ENCODE measurements around the gene SALL1.
A peak's percentile ranks its signal among the peaks of the same experiment; 100 is the strongest.

SALL1 gene

GRCh38 chr16:51151435-51151960, 428 bp upstream of the SALL1 start:
- peaks cover 15 to 24% of the 10 kb centered on the region in 2 experiments for H3K4me1 ChIP-seq (ENCODE audit: control insufficient read depth in 1 of 2, insufficient read depth in 2 of 2, low read length in 2 of 2)
- peaks cover 8% of the 10 kb centered on the region for H3K79me2 ChIP-seq (ENCODE audit: control insufficient read depth, insufficient read depth, low read length, poor library complexity)
- no peak overlapping the region for H3K14ac ChIP-seq (ENCODE audit: low read length)
- H3K4me2 ChIP-seq (ENCODE audit: low read length) = peak overlapping the region; percentile 72
- no peak overlapping the region for H2BK12ac ChIP-seq (ENCODE audit: low read length)
- no peak overlapping the region for H2BK5ac ChIP-seq (ENCODE audit: low read depth, low read length, poor library complexity)
- no peak overlapping the region for H4K91ac ChIP-seq (ENCODE audit: low read depth, low read length)
- H3K9ac ChIP-seq (ENCODE audit: low read length) = no peak overlapping the region
- no peak overlapping the region for H2BK120ac ChIP-seq (ENCODE audit: insufficient read depth, low read length, poor library complexity)
- DNase-seq = no peak
- WGBS (ENCODE audit: extremely low coverage, insufficient coverage, insufficient read length) = no CpG with 5 or more reads among the region's 61 CpGs
- no peaks in the 10 kb centered on the region for H3K36me3 ChIP-seq (ENCODE audit: control insufficient read depth in 1 of 2, insufficient read depth in 2 of 2, low read length in 2 of 2)
- peaks cover 46% of the 10 kb centered on the region for H3K27me3 ChIP-seq (ENCODE audit: insufficient read depth, low read length)
- H3K27ac ChIP-seq (ENCODE audit: low read depth, low read length) = peak overlapping the region; percentile 66
- H3K18ac ChIP-seq (ENCODE audit: low read length) = no peak overlapping the region
- peak overlapping the region; percentile 80 for H3K4me3 ChIP-seq (ENCODE audit: low read depth, low read length)
- H3K9me3 ChIP-seq (ENCODE audit: insufficient read depth, low read depth, low read length) = peaks cover 2% of the 10 kb centered on the region
- no peak overlapping the region for H3K23ac ChIP-seq (ENCODE audit: low read length)
- no peak overlapping the region for H2AK5ac ChIP-seq (ENCODE audit: low read length)
- no peak overlapping the region for H3K4ac ChIP-seq (ENCODE audit: low read depth, low read length)
- no peak overlapping the region for H4K12ac ChIP-seq (ENCODE audit: low read depth, low read length)
- peak overlapping the region; percentile 88 for H2AFZ ChIP-seq (ENCODE audit: insufficient read depth, low read length, poor library complexity)
- H3K79me1 ChIP-seq (ENCODE audit: low read length) = peaks cover 15% of the 10 kb centered on the region
- peak overlapping the region; percentile 69 for H4K8ac ChIP-seq (ENCODE audit: low read depth, low read length)

GRCh38 chr16:51150165-51150887, 744 bp downstream of the SALL1 start:
- Histone ChIP-seq H4K91ac (ENCODE audit: low read depth, low read length) (peak overlapping the region; percentile 47), H4K12ac (ENCODE audit: low read depth, low read length) (no peak overlapping the region), H3K4me2 (ENCODE audit: low read length) (peak overlapping the region; percentile 72), H2BK5ac (ENCODE audit: low read depth, low read length, poor library complexity) (no peak overlapping the region), H3K4me3 (ENCODE audit: low read depth, low read length) (peak overlapping the region; percentile 79), H3K14ac (ENCODE audit: low read length) (peak overlapping the region; percentile 42), H3K79me2 (ENCODE audit: control insufficient read depth, insufficient read depth, low read length, poor library complexity) (peaks cover 8% of the 10 kb centered on the region), H3K18ac (ENCODE audit: low read length) (peak overlapping the region; percentile 57), H3K4me1 (ENCODE audit: control insufficient read depth in 1 of 2, insufficient read depth in 2 of 2, low read length in 2 of 2) (peaks cover 12 to 23% of the 10 kb centered on the region in 2 experiments), H3K79me1 (ENCODE audit: low read length) (peaks cover 15% of the 10 kb centered on the region), H2AK5ac (ENCODE audit: low read length) (no peak overlapping the region), H3K27ac (ENCODE audit: low read depth, low read length) (no peak overlapping the region), H4K8ac (ENCODE audit: low read depth, low read length) (peak overlapping the region; percentile 33), H3K27me3 (ENCODE audit: insufficient read depth, low read length) (peaks cover 36% of the 10 kb centered on the region), H3K9me3 (ENCODE audit: insufficient read depth, low read depth, low read length) (peaks cover 2% of the 10 kb centered on the region), H3K23ac (ENCODE audit: low read length) (peak overlapping the region; percentile 52), H3K9ac (ENCODE audit: low read length) (peak overlapping the region; percentile 10), H2BK120ac (ENCODE audit: insufficient read depth, low read length, poor library complexity) (peak overlapping the region; percentile 49), H3K36me3 (ENCODE audit: control insufficient read depth in 1 of 2, insufficient read depth in 2 of 2, low read length in 2 of 2) (no peaks in the 10 kb centered on the region), H3K4ac (ENCODE audit: low read depth, low read length) (no peak overlapping the region), H2BK12ac (ENCODE audit: low read length) (peak overlapping the region; percentile 8), H2AFZ (ENCODE audit: insufficient read depth, low read length, poor library complexity) (peak overlapping the region; percentile 43)
- DNase-seq = no peak
- WGBS (ENCODE audit: extremely low coverage, insufficient coverage, insufficient read length) = no CpG with 5 or more reads among the region's 53 CpGs

GRCh38 chr16:51149721-51150164, 1.3 kb downstream of the SALL1 start:
- H4K8ac ChIP-seq (ENCODE audit: low read depth, low read length) = no peak overlapping the region
- H3K27ac ChIP-seq (ENCODE audit: low read depth, low read length) = no peak overlapping the region
- H3K9ac ChIP-seq (ENCODE audit: low read length) = peak overlapping the region; percentile 55
- no peak overlapping the region for H3K4ac ChIP-seq (ENCODE audit: low read depth, low read length)
- no peak overlapping the region for H2BK12ac ChIP-seq (ENCODE audit: low read length)
- no peak overlapping the region for H4K91ac ChIP-seq (ENCODE audit: low read depth, low read length)
- peaks cover 2% of the 10 kb centered on the region for H3K9me3 ChIP-seq (ENCODE audit: insufficient read depth, low read depth, low read length)
- H2AK5ac ChIP-seq (ENCODE audit: low read length) = no peak overlapping the region
- H2AFZ ChIP-seq (ENCODE audit: insufficient read depth, low read length, poor library complexity) = peak overlapping the region; percentile 35
- no peak overlapping the region for H2BK120ac ChIP-seq (ENCODE audit: insufficient read depth, low read length, poor library complexity)
- no peak overlapping the region for H3K18ac ChIP-seq (ENCODE audit: low read length)
- H3K36me3 ChIP-seq (ENCODE audit: control insufficient read depth in 1 of 2, insufficient read depth in 2 of 2, low read length in 2 of 2) = no peaks in the 10 kb centered on the region
- no peak overlapping the region for H2BK5ac ChIP-seq (ENCODE audit: low read depth, low read length, poor library complexity)
- no peak overlapping the region for H3K14ac ChIP-seq (ENCODE audit: low read length)
- WGBS (ENCODE audit: extremely low coverage, insufficient coverage, insufficient read length) = no CpG with 5 or more reads among the region's 35 CpGs
- H3K23ac ChIP-seq (ENCODE audit: low read length) = peak overlapping the region; percentile 52
- peaks cover 30% of the 10 kb centered on the region for H3K27me3 ChIP-seq (ENCODE audit: insufficient read depth, low read length)
- H3K79me2 ChIP-seq (ENCODE audit: control insufficient read depth, insufficient read depth, low read length, poor library complexity) = peaks cover 8% of the 10 kb centered on the region
- H3K4me1 ChIP-seq (ENCODE audit: control insufficient read depth in 1 of 2, insufficient read depth in 2 of 2, low read length in 2 of 2) = peaks cover 10 to 17% of the 10 kb centered on the region in 2 experiments
- no peak for DNase-seq
- peak overlapping the region; percentile 79 for H3K4me3 ChIP-seq (ENCODE audit: low read depth, low read length)
- peak overlapping the region; percentile 72 for H3K4me2 ChIP-seq (ENCODE audit: low read length)
- peaks cover 15% of the 10 kb centered on the region for H3K79me1 ChIP-seq (ENCODE audit: low read length)
- H4K12ac ChIP-seq (ENCODE audit: low read depth, low read length) = no peak overlapping the region

- Histone ChIP-seq H3K4me1 (ENCODE audit: control insufficient read depth in 1 of 2, insufficient read depth in 2 of 2, low read length in 2 of 2) (peaks cover 10 to 16% of the 10 kb centered on the region in 2 experiments), H4K91ac (ENCODE audit: low read depth, low read length) (no peak overlapping the region), H3K79me2 (ENCODE audit: control insufficient read depth, insufficient read depth, low read length, poor library complexity) (peaks cover 8% of the 10 kb centered on the region), H3K4ac (ENCODE audit: low read depth, low read length) (no peak overlapping the region), H2AK5ac (ENCODE audit: low read length) (no peak overlapping the region), H3K9ac (ENCODE audit: low read length) (peak overlapping the region; percentile 17), H3K18ac (ENCODE audit: low read length) (no peak overlapping the region), H3K4me3 (ENCODE audit: low read depth, low read length) (no peak overlapping the region), H3K4me2 (ENCODE audit: low read length) (peak overlapping the region; percentile 72), H4K12ac (ENCODE audit: low read depth, low read length) (no peak overlapping the region), H3K27me3 (ENCODE audit: insufficient read depth, low read length) (peaks cover 25% of the 10 kb centered on the region), H3K23ac (ENCODE audit: low read length) (no peak overlapping the region), H3K36me3 (ENCODE audit: control insufficient read depth in 1 of 2, insufficient read depth in 2 of 2, low read length in 2 of 2) (no peaks in the 10 kb centered on the region), H4K8ac (ENCODE audit: low read depth, low read length) (no peak overlapping the region), H2BK12ac (ENCODE audit: low read length) (no peak overlapping the region), H3K14ac (ENCODE audit: low read length) (no peak overlapping the region), H3K27ac (ENCODE audit: low read depth, low read length) (no peak overlapping the region), H2BK120ac (ENCODE audit: insufficient read depth, low read length, poor library complexity) (no peak overlapping the region), H2AFZ (ENCODE audit: insufficient read depth, low read length, poor library complexity) (no peak overlapping the region), H3K9me3 (ENCODE audit: insufficient read depth, low read depth, low read length) (peaks cover 2% of the 10 kb centered on the region), H3K79me1 (ENCODE audit: low read length) (peaks cover 15% of the 10 kb centered on the region), H2BK5ac (ENCODE audit: low read depth, low read length, poor library complexity) (no peak overlapping the region)
- no CpG with 5 or more reads among the region's 16 CpGs for WGBS (ENCODE audit: extremely low coverage, insufficient coverage, insufficient read length)
- DNase-seq = no peak
These were observed 1.8 kb downstream of the SALL1 start for GRCh38 chr16:51149251-51149661.
